Measurements from ENCODE around the gene CBLL1. TPM values are rescaled to one million over a fixed set of nuclear protein-coding genes. Genes with fewer than 3 reads are reported as not detected.

The CBLL1 gene
- total and polyA plus RNA-seq, 10 of the 15 experiments (the other 5 are each of a cell fraction or from before 2014, with no cell fraction given): 7.2 to 40.1 (median 23.4) TPM

DNA sequence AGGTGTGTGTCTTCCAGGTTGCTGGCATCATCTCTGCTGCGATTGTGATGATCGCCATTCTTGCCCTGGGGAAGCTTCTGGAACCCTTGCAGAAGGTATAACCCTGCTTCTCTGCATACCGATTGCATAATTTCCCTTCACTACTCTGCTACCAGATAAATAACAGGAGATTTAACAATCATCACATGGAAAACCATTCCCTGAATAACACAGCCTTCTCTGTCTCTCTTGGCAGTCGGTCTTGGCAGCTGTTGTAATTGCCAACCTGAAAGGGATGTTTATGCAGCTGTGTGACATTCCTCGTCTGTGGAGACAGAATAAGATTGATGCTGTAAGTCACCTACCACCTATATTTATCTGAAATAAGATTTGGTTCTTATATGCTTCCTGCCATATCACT lies 49.6 kb upstream of the CBLL1 start:
- FAIRE-seq: no peak
- WGBS (ENCODE audit: insufficient coverage, insufficient replicate concordance, low lambda C conversion rate, missing lambda C conversion rate): 46% methylated on average over 5 of the region's 5 CpGs
- H3K27ac ChIP-seq (ENCODE audit: control insufficient read depth, insufficient read depth): no peak overlapping the region
- no peaks in the 10 kb centered on the region for H4K20me1 ChIP-seq (ENCODE audit: control insufficient read depth, insufficient read depth)
- H3K9me3 ChIP-seq (replicated peaks; ENCODE audit: control insufficient read depth, insufficient read depth, low read length): no peaks in the 10 kb centered on the region
- no peaks in the 10 kb centered on the region for H3K79me2 ChIP-seq (ENCODE audit: control insufficient read depth, insufficient read depth, low read length)
- H3K27me3 ChIP-seq (replicated peaks in 1 of 2; ENCODE audit: control insufficient read depth in 2 of 2, insufficient read depth in 2 of 2, low read length in 1 of 2): peaks cover 0 to 2% of the 10 kb centered on the region in 2 experiments; a peak in 2 of 4 replicates
- no peak overlapping the region for H3K4me2 ChIP-seq (ENCODE audit: control insufficient read depth, insufficient read depth)
- no peak for TF ChIP-seq E2F4 (IDR thresholded peaks at IDR 0.05; ENCODE audit: low read depth, low read length)
- TF ChIP-seq NFXL1 (IDR thresholded peaks at IDR 0.05; ENCODE audit: borderline replicate concordance): no peak
- no peak for TF ChIP-seq DPF2 (IDR thresholded peaks at IDR 0.05)
- TF ChIP-seq YBX1 (IDR thresholded peaks at IDR 0.05): no peak
- no peak for TF ChIP-seq SIX5 (IDR thresholded peaks at IDR 0.05; ENCODE audit: low read depth, low read length, severe bottlenecking)
- no peak overlapping the region for H3K4me3 ChIP-seq
- H3K9ac ChIP-seq (ENCODE audit: control insufficient read depth, insufficient read depth, low read length): no peak overlapping the region
- ChIA-PET POLR2A (no interaction called here), RAD21 (ENCODE audit: unreplicated experiment) (no interaction called here), SMC1A (ENCODE audit: uncharacterized antibody, unreplicated experiment) (no interaction called here), CTCF (interaction anchor here (1.2 kb wide), 1 partner anchor 181 kb away, joined by 3 read pairs; no protein-coding TSS in a partner anchor)
- H3K4me1 ChIP-seq (ENCODE audit: control insufficient read depth, insufficient read depth, low read length): no peaks in the 10 kb centered on the region
- no peak for DNase-seq (ENCODE audit: low read depth, low spot score)
- H3K36me3 ChIP-seq (ENCODE audit: control insufficient read depth in 2 of 2, insufficient read depth in 2 of 2, low read length in 1 of 2): no peaks in the 10 kb centered on the region
- H2AFZ ChIP-seq (ENCODE audit: control insufficient read depth, low read depth, low read length): no peak overlapping the region
- in situ Hi-C loops (cut with MboI): no loop called here
- intact Hi-C loops (cut with micrococcal nuclease; ENCODE audit: unreplicated experiment): no loop called here
- ATAC-seq: no peak
- no TSS peak for BruUV-seq (replicated peaks)

DNA sequence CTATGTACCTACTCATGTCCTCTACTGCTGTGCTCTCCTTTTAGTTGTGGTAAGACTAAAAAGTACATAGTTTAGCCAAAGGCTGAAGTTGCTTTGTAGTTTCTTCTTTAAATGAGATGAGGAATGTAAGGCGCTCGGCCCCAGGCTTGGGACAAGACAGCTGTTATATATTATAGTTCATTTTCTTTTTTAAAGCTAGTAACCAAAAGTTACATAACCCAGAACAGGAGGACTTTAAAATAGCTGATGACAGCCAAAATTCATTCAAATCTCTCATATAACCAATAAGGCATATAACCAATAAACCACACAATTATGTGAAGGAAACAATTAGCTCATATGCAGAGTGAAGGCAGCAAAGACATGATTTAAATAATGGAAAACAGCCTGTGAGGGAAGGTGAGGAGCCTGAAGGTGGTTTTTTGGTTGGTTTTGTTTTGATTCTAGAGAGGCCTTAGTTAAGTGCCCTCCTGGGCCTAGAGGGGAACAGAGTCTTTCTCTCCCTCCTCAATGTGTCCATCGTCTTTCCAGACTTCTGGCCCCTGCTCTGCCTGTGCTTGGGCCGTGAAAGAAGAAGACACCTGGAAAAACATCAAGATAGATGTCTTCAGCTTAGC lies 47.5 kb upstream of the CBLL1 start:
- ChIA-PET POLR2A (interaction anchor here (0.5 kb wide), 1 partner anchor 1952 kb away, joined by 3 read pairs; no protein-coding TSS in a partner anchor), CTCF (interaction anchor here (1.0 kb wide), 1 partner anchor 233 kb away, joined by 3 read pairs; no protein-coding TSS in a partner anchor), RAD21 (ENCODE audit: unreplicated experiment) (no interaction called here), SMC1A (ENCODE audit: uncharacterized antibody, unreplicated experiment) (interaction anchor here (0.8 to 1.4 kb wide), 4 partner anchors 15 to 233 kb away, joined by 3 to 5 read pairs (median 3); no protein-coding TSS in a partner anchor)
- H3K9me3 ChIP-seq (replicated peaks; ENCODE audit: control insufficient read depth, insufficient read depth, low read length): no peaks in the 10 kb centered on the region
- DNase-seq (ENCODE audit: low read depth, low spot score) (no peak), FAIRE-seq (no peak), ATAC-seq (no peak)
- no peaks in the 10 kb centered on the region for H3K4me1 ChIP-seq (ENCODE audit: control insufficient read depth, insufficient read depth, low read length)
- no peak overlapping the region for H3K9ac ChIP-seq (ENCODE audit: control insufficient read depth, insufficient read depth, low read length)
- H3K36me3 ChIP-seq (ENCODE audit: control insufficient read depth in 2 of 2, insufficient read depth in 2 of 2, low read length in 1 of 2): no peaks in the 10 kb centered on the region
- no peak overlapping the region for H2AFZ ChIP-seq (ENCODE audit: control insufficient read depth, low read depth, low read length)
- no peak overlapping the region for H3K4me2 ChIP-seq (ENCODE audit: control insufficient read depth, insufficient read depth)
- H3K79me2 ChIP-seq (ENCODE audit: control insufficient read depth, insufficient read depth, low read length): no peaks in the 10 kb centered on the region
- 19% methylated on average over 4 of the region's 4 CpGs for WGBS (ENCODE audit: insufficient coverage, insufficient replicate concordance, low lambda C conversion rate, missing lambda C conversion rate)
- intact Hi-C loops (cut with micrococcal nuclease; ENCODE audit: unreplicated experiment) (no loop called here), in situ Hi-C loops (cut with MboI) (no loop called here)
- H3K27me3 ChIP-seq (replicated peaks in 1 of 2; ENCODE audit: control insufficient read depth in 2 of 2, insufficient read depth in 2 of 2, low read length in 1 of 2): peaks cover 0 to 2% of the 10 kb centered on the region in 2 experiments; a peak in 3 of 4 replicates
- no peaks in the 10 kb centered on the region for H4K20me1 ChIP-seq (ENCODE audit: control insufficient read depth, insufficient read depth)
- H3K4me3 ChIP-seq: no peak overlapping the region
- H3K27ac ChIP-seq (ENCODE audit: control insufficient read depth, insufficient read depth): no peak overlapping the region
- no TSS peak for BruUV-seq (replicated peaks)
- TF ChIP-seq, protein P1, sequence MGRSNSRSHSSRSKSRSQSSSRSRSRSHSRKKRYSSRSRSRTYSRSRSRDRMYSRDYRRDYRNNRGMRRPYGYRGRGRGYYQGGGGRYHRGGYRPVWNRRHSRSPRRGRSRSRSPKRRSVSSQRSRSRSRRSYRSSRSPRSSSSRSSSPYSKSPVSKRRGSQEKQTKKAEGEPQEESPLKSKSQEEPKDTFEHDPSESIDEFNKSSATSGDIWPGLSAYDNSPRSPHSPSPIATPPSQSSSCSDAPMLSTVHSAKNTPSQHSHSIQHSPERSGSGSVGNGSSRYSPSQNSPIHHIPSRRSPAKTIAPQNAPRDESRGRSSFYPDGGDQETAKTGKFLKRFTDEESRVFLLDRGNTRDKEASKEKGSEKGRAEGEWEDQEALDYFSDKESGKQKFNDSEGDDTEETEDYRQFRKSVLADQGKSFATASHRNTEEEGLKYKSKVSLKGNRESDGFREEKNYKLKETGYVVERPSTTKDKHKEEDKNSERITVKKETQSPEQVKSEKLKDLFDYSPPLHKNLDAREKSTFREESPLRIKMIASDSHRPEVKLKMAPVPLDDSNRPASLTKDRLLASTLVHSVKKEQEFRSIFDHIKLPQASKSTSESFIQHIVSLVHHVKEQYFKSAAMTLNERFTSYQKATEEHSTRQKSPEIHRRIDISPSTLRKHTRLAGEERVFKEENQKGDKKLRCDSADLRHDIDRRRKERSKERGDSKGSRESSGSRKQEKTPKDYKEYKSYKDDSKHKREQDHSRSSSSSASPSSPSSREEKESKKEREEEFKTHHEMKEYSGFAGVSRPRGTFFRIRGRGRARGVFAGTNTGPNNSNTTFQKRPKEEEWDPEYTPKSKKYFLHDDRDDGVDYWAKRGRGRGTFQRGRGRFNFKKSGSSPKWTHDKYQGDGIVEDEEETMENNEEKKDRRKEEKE (IDR thresholded peaks at IDR 0.05): no peak
- TF ChIP-seq E2F4 (IDR thresholded peaks at IDR 0.05; ENCODE audit: low read depth, low read length): no peak
- no peak for TF ChIP-seq PBX3 (IDR thresholded peaks at IDR 0.05; ENCODE audit: insufficient replicate concordance, low read depth, low read length)
- no peak for TF ChIP-seq HDAC6 (IDR thresholded peaks at IDR 0.05; ENCODE audit: unreplicated experiment)
- TF ChIP-seq IRF4 (IDR thresholded peaks at IDR 0.05; ENCODE audit: low read depth, low read length): no peak
- TF ChIP-seq YBX1 (IDR thresholded peaks at IDR 0.05): no peak
